HepG2 (cell line): ENCODE data around the gene GPR42. TPM values are rescaled to one million over a fixed set of nuclear protein-coding genes. Genes with fewer than 3 reads are reported as not detected.

ENCODE experiments used
- CENPT ChIP-seq: sonication (generic); formaldehyde crosslinking; IDR thresholded peaks from 2 replicates; pipeline ENCODE4 v1.8.0; 2022; ENCODE audit warnings: low read depth, mild to moderate bottlenecking, moderate library complexity, missing genetic modification reagents
- GABPA ChIP-seq, 2 experiments: IDR thresholded peaks; 2 replicates each; pipeline ENCODE4 v1.6.1; 2011 to 2016; ENCODE audit warnings: low read depth in 2 of 2, low read length in 1 of 2, missing biosample characterization in 1 of 2, missing genetic modification characterization in 1 of 2
- HNF4A ChIP-seq: sonication (generic); formaldehyde crosslinking; IDR thresholded peaks from 2 replicates; pipeline ENCODE4 v1.4.0; 2020; ENCODE audit warnings: missing genetic modification reagents
- NPAS2 ChIP-seq: sonication (generic); formaldehyde crosslinking; IDR thresholded peaks from 2 replicates; pipeline ENCODE4 v1.8.0; 2022; ENCODE audit warnings: mild to moderate bottlenecking, missing genetic modification reagents, borderline replicate concordance
- SALL1 ChIP-seq: sonication (generic); formaldehyde crosslinking; IDR thresholded peaks from 2 replicates; pipeline ENCODE4 v1.8.0; 2022; ENCODE audit warnings: mild to moderate bottlenecking, missing genetic modification reagents
- ZBTB20 ChIP-seq: sonication (generic); formaldehyde crosslinking; IDR thresholded peaks from 2 replicates; pipeline ENCODE4 v1.8.1; 2023; ENCODE audit warnings: missing genetic modification reagents, low read depth, mild to moderate bottlenecking, borderline replicate concordance
- ZNF230 ChIP-seq: sonication (generic); formaldehyde crosslinking; IDR thresholded peaks from 2 replicates; pipeline ENCODE4 v1.4.0; 2020; ENCODE audit warnings: mild to moderate bottlenecking, missing genetic modification reagents
- ZNF512B ChIP-seq: sonication (generic); formaldehyde crosslinking; IDR thresholded peaks from 2 replicates; pipeline ENCODE4 v1.5.1; 2020; ENCODE audit warnings: missing genetic modification reagents, mild to moderate bottlenecking, borderline replicate concordance
- ZNF530 ChIP-seq: sonication (generic); formaldehyde crosslinking; IDR thresholded peaks from 2 replicates; pipeline ENCODE4 v1.5.0; 2020; ENCODE audit warnings: low read depth, mild to moderate bottlenecking, missing genetic modification reagents
- ZNF746 ChIP-seq: sonication (generic); formaldehyde crosslinking; IDR thresholded peaks from 2 replicates; pipeline ENCODE4 v1.8.0; 2022; ENCODE audit warnings: mild to moderate bottlenecking, missing genetic modification reagents
- polyA plus RNA-seq, 8 experiments: library from polyadenylated mRNA; depleted of rRNA in 3 of 8; stranded (reverse) in 7 of 8; unstranded in 1 of 8; fragments of >200 nt; fragmentation: Illumina TruSeq in 4 of 8; extraction: Trizol in 4 of 8; gene quantifications; 2 replicates each; pipeline versions ENCODE4 v1.2.1 to v1.2.3, GENCODE V29; 2011 to 2016; ENCODE audit warnings: low read depth in 4 of 8, missing spikeins in 1 of 8, mixed read lengths in 1 of 8; ENCODE audit not compliant: insufficient read depth in 1 of 8
- total RNA-seq, 5 experiments: library from RNA; depleted of rRNA; stranded (reverse); fragments of >200 nt; fragmentation: Illumina TruSeq; extraction: Trizol; gene quantifications; 2 replicates each; pipeline ENCODE4 v1.2.3, GENCODE V29; 2016; ENCODE audit warnings: low read depth in 1 of 5
- TF ChIP-seq, protein P1 (sequence below): sonication (generic); formaldehyde crosslinking; IDR thresholded peaks from 2 replicates; pipeline ENCODE4 v1.4.0; 2020; ENCODE audit warnings: missing genetic modification reagents, borderline replicate concordance
- TF ChIP-seq, protein P2 (sequence below): sonication (generic); formaldehyde crosslinking; IDR thresholded peaks from 2 replicates; pipeline ENCODE4 v1.5.1; 2020; ENCODE audit warnings: mild to moderate bottlenecking, missing genetic modification reagents, moderate library complexity
- TF ChIP-seq, protein P3 (sequence below): fragments of 450-650 bp; IDR thresholded peaks from 2 replicates; pipeline ENCODE4 v1.6.1; 2017
- TF ChIP-seq, protein P4 (sequence below): fragments of 450-650 bp; IDR thresholded peaks from 2 replicates; pipeline ENCODE4 v1.6.1; 2016

The GPR42 gene
- total and polyA plus RNA-seq, 2 of the 13 experiments (the other 11 are each of a cell fraction or from before 2014, with no cell fraction given) = not detected

- TF ChIP-seq, protein P1, sequence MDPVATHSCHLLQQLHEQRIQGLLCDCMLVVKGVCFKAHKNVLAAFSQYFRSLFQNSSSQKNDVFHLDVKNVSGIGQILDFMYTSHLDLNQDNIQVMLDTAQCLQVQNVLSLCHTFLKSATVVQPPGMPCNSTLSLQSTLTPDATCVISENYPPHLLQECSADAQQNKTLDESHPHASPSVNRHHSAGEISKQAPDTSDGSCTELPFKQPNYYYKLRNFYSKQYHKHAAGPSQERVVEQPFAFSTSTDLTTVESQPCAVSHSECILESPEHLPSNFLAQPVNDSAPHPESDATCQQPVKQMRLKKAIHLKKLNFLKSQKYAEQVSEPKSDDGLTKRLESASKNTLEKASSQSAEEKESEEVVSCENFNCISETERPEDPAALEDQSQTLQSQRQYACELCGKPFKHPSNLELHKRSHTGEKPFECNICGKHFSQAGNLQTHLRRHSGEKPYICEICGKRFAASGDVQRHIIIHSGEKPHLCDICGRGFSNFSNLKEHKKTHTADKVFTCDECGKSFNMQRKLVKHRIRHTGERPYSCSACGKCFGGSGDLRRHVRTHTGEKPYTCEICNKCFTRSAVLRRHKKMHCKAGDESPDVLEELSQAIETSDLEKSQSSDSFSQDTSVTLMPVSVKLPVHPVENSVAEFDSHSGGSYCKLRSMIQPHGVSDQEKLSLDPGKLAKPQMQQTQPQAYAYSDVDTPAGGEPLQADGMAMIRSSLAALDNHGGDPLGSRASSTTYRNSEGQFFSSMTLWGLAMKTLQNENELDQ = no peak
- no peak for TF ChIP-seq ZNF512B
- TF ChIP-seq SALL1 (CRISPR knock-in tag) = peak; percentile 28; the same call in 1 of the 2 replicates
- TF ChIP-seq CENPT (CRISPR knock-in tag) = no peak
- TF ChIP-seq, protein P2, sequence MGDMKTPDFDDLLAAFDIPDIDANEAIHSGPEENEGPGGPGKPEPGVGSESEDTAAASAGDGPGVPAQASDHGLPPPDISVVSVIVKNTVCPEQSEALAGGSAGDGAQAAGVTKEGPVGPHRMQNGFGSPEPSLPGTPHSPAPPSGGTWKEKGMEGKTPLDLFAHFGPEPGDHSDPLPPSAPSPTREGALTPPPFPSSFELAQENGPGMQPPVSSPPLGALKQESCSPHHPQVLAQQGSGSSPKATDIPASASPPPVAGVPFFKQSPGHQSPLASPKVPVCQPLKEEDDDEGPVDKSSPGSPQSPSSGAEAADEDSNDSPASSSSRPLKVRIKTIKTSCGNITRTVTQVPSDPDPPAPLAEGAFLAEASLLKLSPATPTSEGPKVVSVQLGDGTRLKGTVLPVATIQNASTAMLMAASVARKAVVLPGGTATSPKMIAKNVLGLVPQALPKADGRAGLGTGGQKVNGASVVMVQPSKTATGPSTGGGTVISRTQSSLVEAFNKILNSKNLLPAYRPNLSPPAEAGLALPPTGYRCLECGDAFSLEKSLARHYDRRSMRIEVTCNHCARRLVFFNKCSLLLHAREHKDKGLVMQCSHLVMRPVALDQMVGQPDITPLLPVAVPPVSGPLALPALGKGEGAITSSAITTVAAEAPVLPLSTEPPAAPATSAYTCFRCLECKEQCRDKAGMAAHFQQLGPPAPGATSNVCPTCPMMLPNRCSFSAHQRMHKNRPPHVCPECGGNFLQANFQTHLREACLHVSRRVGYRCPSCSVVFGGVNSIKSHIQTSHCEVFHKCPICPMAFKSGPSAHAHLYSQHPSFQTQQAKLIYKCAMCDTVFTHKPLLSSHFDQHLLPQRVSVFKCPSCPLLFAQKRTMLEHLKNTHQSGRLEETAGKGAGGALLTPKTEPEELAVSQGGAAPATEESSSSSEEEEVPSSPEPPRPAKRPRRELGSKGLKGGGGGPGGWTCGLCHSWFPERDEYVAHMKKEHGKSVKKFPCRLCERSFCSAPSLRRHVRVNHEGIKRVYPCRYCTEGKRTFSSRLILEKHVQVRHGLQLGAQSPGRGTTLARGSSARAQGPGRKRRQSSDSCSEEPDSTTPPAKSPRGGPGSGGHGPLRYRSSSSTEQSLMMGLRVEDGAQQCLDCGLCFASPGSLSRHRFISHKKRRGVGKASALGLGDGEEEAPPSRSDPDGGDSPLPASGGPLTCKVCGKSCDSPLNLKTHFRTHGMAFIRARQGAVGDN (CRISPR knock-in tag) = peak; percentile 56
- TF ChIP-seq ZNF746 (CRISPR knock-in tag) = no peak
- TF ChIP-seq GABPA (IDR thresholded peaks at IDR 0.05; ENCODE audit: low read depth, low read length) = no peak
- no peak for TF ChIP-seq GABPA (CRISPR knock-in tag; IDR thresholded peaks at IDR 0.05; ENCODE audit: low read depth)
- no peak for TF ChIP-seq ZBTB20 (CRISPR knock-in tag)
- no peak for TF ChIP-seq HNF4A (CRISPR knock-in tag)
- TF ChIP-seq NPAS2 (CRISPR knock-in tag) = no peak
- no peak for TF ChIP-seq ZNF230
- TF ChIP-seq, protein P3, sequence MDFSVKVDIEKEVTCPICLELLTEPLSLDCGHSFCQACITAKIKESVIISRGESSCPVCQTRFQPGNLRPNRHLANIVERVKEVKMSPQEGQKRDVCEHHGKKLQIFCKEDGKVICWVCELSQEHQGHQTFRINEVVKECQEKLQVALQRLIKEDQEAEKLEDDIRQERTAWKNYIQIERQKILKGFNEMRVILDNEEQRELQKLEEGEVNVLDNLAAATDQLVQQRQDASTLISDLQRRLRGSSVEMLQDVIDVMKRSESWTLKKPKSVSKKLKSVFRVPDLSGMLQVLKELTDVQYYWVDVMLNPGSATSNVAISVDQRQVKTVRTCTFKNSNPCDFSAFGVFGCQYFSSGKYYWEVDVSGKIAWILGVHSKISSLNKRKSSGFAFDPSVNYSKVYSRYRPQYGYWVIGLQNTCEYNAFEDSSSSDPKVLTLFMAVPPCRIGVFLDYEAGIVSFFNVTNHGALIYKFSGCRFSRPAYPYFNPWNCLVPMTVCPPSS = no peak
- TF ChIP-seq ZNF530 (CRISPR knock-in tag) = no peak
- TF ChIP-seq, protein P4, sequence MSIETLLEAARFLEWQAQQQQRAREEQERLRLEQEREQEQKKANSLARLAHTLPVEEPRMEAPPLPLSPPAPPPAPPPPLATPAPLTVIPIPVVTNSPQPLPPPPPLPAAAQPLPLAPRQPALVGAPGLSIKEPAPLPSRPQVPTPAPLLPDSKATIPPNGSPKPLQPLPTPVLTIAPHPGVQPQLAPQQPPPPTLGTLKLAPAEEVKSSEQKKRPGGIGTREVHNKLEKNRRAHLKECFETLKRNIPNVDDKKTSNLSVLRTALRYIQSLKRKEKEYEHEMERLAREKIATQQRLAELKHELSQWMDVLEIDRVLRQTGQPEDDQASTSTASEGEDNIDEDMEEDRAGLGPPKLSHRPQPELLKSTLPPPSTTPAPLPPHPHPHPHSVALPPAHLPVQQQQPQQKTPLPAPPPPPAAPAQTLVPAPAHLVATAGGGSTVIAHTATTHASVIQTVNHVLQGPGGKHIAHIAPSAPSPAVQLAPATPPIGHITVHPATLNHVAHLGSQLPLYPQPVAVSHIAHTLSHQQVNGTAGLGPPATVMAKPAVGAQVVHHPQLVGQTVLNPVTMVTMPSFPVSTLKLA = peak; percentile 80
These were observed 24.4 kb upstream of the GPR42 start (continued) for GRCh38 chr19:35346193-35347052.
